Parathyroid adenoma (tissue), 2 donors: Measurements from ENCODE around the gene PAEP.

Experiments used
- H2AFZ ChIP-seq: fragments of 300-600 bp; sonication (generic); one replicate; pipeline ENCODE4 v1.7.0; 2017; ENCODE audit warnings: antibody characterized with exemption, mild to moderate bottlenecking
- H3K27ac ChIP-seq: fragments of 300-600 bp; sonication (generic); one replicate; pipeline ENCODE4 v1.7.0; 2017
- H3K27me3 ChIP-seq: fragments of 300-600 bp; sonication (generic); one replicate; pipeline ENCODE4 v1.7.0; 2017; ENCODE audit warnings: low read length; ENCODE audit not compliant: control insufficient read depth, insufficient read depth
- H3K36me3 ChIP-seq: fragments of 300-600 bp; sonication (generic); one replicate; pipeline ENCODE4 v1.7.0; 2017; ENCODE audit warnings: low read length; ENCODE audit not compliant: control insufficient read depth, insufficient read depth
- H3K4me1 ChIP-seq: fragments of 300-600 bp; sonication (generic); one replicate; pipeline ENCODE4 v1.7.0; 2017; ENCODE audit warnings: control low read depth
- H3K4me2 ChIP-seq: fragments of 300-600 bp; sonication (generic); one replicate; pipeline ENCODE4 v1.7.0; 2017; ENCODE audit warnings: low read length
- H3K4me3 ChIP-seq: fragments of 300-600 bp; sonication (generic); one replicate; pipeline ENCODE4 v1.7.0; 2017; ENCODE audit warnings: low read depth, low read length
- H3K79me2 ChIP-seq: fragments of 300-600 bp; sonication (generic); one replicate; pipeline ENCODE4 v1.7.0; 2017; ENCODE audit warnings: control low read depth
- H3K9ac ChIP-seq: fragments of 300-600 bp; sonication (generic); one replicate; pipeline ENCODE4 v1.7.0; 2017; ENCODE audit warnings: mild to moderate bottlenecking
- H3K9me3 ChIP-seq: fragments of 300-600 bp; sonication (generic); one replicate; pipeline ENCODE4 v1.7.0; 2017; ENCODE audit warnings: low read length; ENCODE audit not compliant: control insufficient read depth
- CTCF ChIP-seq: fragments of 300-600 bp; sonication (generic); IDR thresholded peaks from one replicate; pipeline ENCODE4 v1.7.0; 2017; ENCODE audit warnings: antibody characterized with exemption, mild to moderate bottlenecking
- donor health status: primary hyperparathyroidism.

Gene PAEP

DNA sequence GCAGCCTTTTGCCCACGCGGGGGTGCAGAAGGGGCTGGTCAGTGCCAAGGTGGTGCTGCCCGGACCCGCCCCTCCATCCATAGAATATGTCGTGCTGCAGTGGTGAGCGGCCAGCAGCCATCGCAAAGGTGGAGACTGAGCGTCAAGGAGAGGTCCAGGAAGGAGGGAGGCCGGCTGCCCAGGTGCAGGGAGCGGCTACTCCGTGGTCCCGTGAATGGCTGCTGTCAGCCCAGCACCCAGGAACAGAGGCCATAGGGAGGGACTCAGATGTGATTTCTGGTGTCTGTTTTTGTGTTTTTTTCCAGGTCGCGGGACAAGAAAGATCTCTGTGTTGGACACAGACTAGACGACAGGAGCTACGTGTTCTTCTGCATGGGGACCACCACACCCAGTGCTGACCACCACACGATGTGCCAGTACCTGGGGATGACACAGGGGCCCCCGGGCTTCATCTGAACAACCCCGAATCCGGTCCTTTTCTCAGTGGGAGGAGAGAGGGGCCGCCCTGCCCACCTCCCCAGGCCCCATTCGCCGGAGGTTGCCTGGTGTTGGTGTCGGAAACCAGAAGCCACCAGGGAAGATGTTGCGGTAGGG lies 29.0 kb downstream of the PAEP start:
- Histone ChIP-seq H3K36me3 (no peaks in the 10 kb centered on the region), H3K4me1 (no peaks in the 10 kb centered on the region), H3K9me3 (no peaks in the 10 kb centered on the region), H2AFZ (no peak overlapping the region), H3K9ac (no peak overlapping the region), H3K4me3 (no peak overlapping the region), H3K4me2 (no peak overlapping the region), H3K79me2 (no peaks in the 10 kb centered on the region), H3K27ac (no peak overlapping the region), H3K27me3 (no peaks in the 10 kb centered on the region)
- no peak for TF ChIP-seq CTCF

DNA sequence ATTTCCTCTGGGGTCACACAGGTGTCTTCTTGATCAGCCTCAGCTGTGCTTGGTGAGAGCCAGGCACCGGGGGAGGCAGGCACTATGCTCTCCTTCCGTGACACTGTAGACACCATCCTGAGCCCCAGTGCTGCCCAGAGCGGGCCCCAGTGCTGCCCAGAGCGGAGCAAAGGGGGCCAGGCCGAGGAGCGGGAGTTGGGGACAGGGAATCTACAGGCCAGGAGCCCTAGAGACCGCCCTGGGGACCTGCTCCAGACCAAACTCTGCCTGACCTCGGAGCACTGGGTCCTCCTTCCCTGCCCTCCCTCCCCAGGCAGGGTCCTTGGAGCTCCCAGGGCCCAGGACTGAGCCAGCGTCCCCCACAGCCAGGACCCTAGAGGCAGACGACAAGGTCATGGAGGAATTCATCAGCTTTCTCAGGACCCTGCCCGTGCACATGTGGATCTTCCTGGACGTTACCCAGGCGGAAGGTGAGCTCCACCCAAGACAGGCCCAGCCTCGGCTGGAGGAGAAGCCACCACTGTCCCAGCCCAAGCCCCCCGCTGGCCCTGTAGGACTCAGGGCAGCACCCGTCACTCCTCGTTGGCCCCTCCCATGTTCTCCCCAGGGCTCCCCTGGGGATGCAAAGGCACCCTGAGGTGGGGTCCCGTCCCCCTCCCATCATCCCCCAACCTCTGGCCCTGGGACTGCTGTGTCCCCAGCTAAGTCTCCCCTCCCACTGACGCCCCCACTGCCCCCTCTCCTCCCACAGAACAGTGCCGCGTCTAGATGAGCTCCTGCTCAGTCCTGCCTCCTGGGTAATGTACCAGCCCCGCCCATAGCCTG lies 30.2 kb downstream of the PAEP start:
- Histone ChIP-seq H3K9ac (no peak overlapping the region), H3K27me3 (no peaks in the 10 kb centered on the region), H2AFZ (no peak overlapping the region), H3K9me3 (no peaks in the 10 kb centered on the region), H3K36me3 (no peaks in the 10 kb centered on the region), H3K79me2 (no peaks in the 10 kb centered on the region), H3K4me2 (no peak overlapping the region), H3K4me1 (no peaks in the 10 kb centered on the region), H3K27ac (no peak overlapping the region), H3K4me3 (no peak overlapping the region)
- no peak for TF ChIP-seq CTCF

DNA sequence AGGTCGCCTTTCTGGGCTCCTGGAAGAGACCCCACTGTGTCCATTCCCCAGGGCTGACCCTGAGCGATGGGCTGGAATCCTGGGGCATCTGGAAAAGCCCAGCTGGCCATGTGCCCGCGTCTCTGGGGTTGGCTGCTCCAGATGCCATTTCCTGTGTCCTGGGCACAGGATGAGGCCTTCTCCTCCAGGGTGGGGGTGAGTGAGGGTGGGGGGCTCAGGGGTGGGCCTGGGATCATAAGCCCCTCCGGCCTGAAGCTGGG lies 30.7 kb downstream of the PAEP start:
- Histone ChIP-seq H3K27me3 (no peaks in the 10 kb centered on the region), H3K79me2 (no peaks in the 10 kb centered on the region), H3K4me3 (no peak overlapping the region), H2AFZ (no peak overlapping the region), H3K9me3 (no peaks in the 10 kb centered on the region), H3K27ac (no peak overlapping the region), H3K9ac (no peak overlapping the region), H3K36me3 (no peaks in the 10 kb centered on the region), H3K4me2 (no peak overlapping the region), H3K4me1 (no peaks in the 10 kb centered on the region)
- TF ChIP-seq CTCF, result no peak

DNA sequence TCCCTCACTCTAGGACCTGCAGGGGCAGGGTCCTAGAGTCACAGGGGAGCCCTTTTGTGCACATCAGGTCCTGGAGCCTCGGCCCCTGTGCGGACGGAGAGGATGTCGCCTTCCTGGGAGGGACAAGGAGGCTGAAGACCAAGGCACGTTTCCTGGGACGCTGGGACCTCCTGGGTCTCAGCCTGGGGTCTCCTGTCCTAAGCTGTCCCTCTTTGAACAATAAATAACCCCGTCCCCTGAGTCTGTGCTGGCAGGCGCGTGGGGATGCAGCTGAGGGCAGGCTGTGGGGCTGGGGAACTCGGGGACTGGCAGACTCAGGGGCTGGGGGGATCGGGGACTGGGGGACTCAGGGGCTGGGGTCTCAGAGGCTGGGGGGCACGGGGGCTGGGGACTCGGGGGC lies 31.1 kb downstream of the PAEP start:
- Histone ChIP-seq H3K27ac (no peak overlapping the region), H3K9me3 (no peaks in the 10 kb centered on the region), H3K9ac (no peak overlapping the region), H3K36me3 (no peaks in the 10 kb centered on the region), H3K4me2 (no peak overlapping the region), H3K4me3 (no peak overlapping the region), H3K27me3 (no peaks in the 10 kb centered on the region), H2AFZ (no peak overlapping the region), H3K79me2 (no peaks in the 10 kb centered on the region), H3K4me1 (no peaks in the 10 kb centered on the region)
- no peak for TF ChIP-seq CTCF

DNA sequence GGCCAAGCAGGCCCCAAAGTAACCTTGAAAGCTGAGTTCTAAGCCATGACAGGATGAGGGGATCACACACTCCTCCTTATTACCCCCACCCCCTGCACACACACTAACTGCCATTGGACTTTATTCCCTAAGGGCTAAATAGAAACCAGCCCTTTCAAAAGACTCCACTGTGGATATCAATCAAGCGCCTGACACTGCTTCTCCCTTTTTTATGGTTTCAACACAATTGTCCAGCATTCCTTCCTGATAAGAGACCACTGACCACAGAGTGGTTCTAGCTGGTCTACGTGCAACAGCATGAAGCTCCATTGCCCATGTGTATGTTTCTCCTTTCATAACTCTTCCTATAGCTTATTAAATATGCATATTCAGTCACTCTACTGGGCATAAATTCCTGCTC lies 34.7 kb downstream of the PAEP start:
- no peaks in the 10 kb centered on the region for H3K27me3 ChIP-seq
- TF ChIP-seq CTCF, result no peak

More for the DNA sequence above, 34.7 kb downstream of the PAEP start:
- no peak overlapping the region for H3K4me3 ChIP-seq
- H2AFZ ChIP-seq, result no peak overlapping the region
- H3K36me3 ChIP-seq, result no peaks in the 10 kb centered on the region
- H3K27ac ChIP-seq, result no peak overlapping the region
- H3K79me2 ChIP-seq, result no peaks in the 10 kb centered on the region
- H3K9me3 ChIP-seq, result no peaks in the 10 kb centered on the region
- H3K9ac ChIP-seq, result no peak overlapping the region
- no peaks in the 10 kb centered on the region for H3K4me1 ChIP-seq
- H3K4me2 ChIP-seq, result no peak overlapping the region
